Cardiac ventricle fibroblast (primary cell): ENCODE measurements around the gene PF4V1. TPM values are rescaled to one million over a fixed set of nuclear protein-coding genes. Genes with fewer than 3 reads are reported as not detected.

Experiments used
- total RNA-seq: library from RNA; depleted of rRNA; stranded (reverse); fragments of >200 nt; gene quantifications from 2 replicates; pipeline ENCODE4 v1.2.3, GENCODE V29; 2015

Gene PF4V1, protein sequence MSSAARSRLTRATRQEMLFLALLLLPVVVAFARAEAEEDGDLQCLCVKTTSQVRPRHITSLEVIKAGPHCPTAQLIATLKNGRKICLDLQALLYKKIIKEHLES
- 2.6 TPM in 1 of 2 replicates, not detected in the other for total RNA-seq

DNA sequence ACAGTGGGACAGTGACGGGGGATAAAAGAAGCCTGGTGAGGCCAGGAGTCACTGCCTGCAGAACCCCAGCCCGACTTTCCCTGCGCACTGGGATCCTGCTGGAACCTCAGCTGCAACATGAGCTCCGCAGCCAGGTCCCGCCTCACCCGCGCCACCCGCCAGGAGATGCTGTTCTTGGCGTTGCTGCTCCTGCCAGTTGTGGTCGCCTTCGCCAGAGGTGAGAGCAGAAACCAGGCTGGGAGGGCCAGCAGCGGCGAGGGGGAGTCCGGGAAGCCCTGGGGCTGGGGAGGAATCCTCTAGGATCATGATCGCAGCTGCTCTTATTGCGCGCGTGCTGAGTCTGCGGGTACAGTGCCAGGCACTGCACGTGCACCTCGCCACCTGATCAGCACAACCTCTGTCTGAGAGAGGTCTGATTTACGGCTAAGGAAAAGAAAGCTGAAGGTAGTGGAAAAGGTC, at the start of gene PF4V1:
TSS of gene PF4V1 (plus strand) at position 51 of the 459 bp plus-strand sequence. CDS start at position 118, 67 bp downstream.

DNA sequence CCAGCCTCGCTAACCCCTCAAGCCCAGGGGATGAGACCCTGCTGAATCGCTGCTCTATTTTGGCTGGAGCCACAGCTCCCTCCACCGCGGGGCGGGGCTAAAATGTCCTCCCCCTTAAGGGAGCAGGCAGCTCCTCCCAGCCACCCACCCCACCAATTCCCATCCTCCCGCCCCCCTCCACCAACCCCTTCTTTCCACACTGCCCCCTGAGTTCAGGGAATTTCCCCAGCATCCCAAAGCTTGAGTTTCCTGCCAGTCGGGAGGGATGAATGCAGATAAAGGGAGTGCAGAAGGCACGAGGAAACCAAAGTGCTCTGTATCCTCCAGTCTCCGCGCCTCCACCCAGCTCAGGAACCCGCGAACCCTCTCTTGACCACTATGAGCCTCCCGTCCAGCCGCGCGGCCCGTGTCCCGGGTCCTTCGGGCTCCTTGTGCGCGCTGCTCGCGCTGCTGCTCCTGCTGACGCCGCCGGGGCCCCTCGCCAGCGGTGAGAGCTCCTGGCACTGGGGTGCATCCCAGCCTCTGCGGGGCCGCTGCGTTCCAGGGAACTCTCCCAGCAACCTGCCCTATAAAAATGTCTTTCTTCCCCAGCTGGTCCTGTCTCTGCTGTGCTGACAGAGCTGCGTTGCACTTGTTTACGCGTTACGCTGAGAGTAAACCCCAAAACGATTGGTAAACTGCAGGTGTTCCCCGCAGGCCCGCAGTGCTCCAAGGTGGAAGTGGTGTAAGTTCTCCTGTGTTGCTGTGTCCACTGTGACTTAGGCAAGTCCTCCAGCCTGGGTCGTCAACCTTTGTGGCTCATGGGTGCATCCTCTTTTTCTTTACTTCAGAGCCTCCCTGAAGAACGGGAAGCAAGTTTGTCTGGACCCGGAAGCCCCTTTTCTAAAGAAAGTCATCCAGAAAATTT, 16.5 kb upstream of the PF4V1 start, which contains the start of gene CXCL6:
TSS of gene CXCL6 (plus strand) at position 306 of the 907 bp plus-strand sequence. CDS start at position 379, 73 bp downstream.

DNA sequence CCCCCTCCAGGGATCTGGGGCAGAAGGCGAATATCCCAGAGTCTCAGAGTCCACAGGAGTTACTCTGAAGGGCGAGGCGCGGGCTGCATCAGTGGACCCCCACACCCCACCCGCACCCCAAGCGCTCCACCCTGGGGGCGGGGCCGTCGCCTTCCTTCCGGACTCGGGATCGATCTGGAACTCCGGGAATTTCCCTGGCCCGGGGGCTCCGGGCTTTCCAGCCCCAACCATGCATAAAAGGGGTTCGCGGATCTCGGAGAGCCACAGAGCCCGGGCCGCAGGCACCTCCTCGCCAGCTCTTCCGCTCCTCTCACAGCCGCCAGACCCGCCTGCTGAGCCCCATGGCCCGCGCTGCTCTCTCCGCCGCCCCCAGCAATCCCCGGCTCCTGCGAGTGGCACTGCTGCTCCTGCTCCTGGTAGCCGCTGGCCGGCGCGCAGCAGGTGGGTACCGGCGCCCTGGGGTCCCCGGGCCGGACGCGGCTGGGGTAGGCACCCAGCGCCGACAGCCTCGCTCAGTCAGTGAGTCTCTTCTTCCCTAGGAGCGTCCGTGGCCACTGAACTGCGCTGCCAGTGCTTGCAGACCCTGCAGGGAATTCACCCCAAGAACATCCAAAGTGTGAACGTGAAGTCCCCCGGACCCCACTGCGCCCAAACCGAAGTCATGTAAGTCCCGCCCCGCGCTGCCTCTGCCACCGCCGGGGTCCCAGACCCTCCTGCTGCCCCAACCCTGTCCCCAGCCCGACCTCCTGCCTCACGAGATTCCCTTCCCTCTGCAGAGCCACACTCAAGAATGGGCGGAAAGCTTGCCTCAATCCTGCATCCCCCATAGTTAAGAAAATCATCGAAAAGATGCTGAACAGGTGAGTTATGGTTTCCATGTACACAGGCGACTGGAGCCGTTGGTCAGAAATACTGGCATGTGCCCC, 16.3 kb downstream of the PF4V1 start, which contains the start of gene CXCL1:
TSS of gene CXCL1 (plus strand) at position 264 of the 926 bp plus-strand sequence. CDS start at position 342, 78 bp downstream.

Other genes starting within 250 kb of the PF4V1 start
- not detected in 2 replicates for gene RASSF6, start 232.9 kb upstream of the PF4V1 start, total RNA-seq
- 9.1 and 11.1 TPM in 2 replicates for gene CXCL8, start 112.7 kb upstream of the PF4V1 start, total RNA-seq
- 68.1 and 87.1 TPM in 2 replicates for gene CXCL6, start 16.6 kb upstream of the PF4V1 start, total RNA-seq
- gene CXCL1, start 16.1 kb downstream of the PF4V1 start, total RNA-seq: 54.5 and 69.2 TPM in 2 replicates
- gene PF4, start 128.7 kb downstream of the PF4V1 start, total RNA-seq: 0.81 and 7.2 TPM in 2 replicates
- not detected in 2 replicates for gene PPBP, start 134.9 kb downstream of the PF4V1 start, total RNA-seq
- gene CXCL5, start 145.4 kb downstream of the PF4V1 start, total RNA-seq: 2.9 and 3.4 TPM in 2 replicates
- 3.2 and 5.4 TPM in 2 replicates for gene CXCL3, start 185.4 kb downstream of the PF4V1 start, total RNA-seq
- 24.0 and 24.7 TPM in 2 replicates for gene CXCL2, start 245.9 kb downstream of the PF4V1 start, total RNA-seq